ENCODE data around the gene JARID2.

Gene JARID2

DNA sequence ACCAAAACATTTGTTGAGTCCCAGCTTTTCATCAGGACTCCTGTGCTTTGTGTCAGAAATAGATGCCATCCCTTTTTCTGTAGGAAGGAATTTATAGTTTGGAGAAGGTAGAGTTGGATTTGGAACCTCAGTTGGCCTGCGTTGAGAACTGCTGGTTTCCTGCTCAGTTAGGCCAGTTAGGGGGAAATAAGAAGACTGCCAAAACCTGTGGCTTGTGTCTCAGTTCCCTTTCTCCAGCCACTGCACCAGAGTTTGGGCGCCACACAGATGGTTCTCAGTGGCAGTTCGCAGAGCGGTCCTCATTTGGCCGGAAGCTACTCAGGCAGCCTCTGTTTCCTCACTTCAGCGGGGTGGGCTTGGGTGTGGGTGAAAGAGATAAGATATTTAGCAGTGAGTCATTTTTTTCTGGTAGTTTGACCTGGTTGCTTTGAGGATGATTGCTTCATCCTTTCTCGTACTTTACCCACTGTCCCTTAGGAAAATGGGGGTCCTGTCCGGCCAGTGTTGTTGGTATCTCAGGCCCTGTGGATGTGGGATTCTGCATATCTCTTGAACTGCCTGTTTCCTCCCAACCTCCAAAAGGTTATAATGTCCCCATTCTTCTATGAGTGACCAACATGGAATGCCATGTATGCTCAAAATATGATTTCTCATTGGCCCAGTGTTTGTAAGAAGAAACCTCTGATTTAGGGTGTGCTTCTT, 53.7 kb downstream of the JARID2 start:
- in situ Hi-C loops (cut with MboI; ENCODE audit: low pct_unique_long_range_greater_than_20kb, low sequenced_read_pairs, unreplicated experiment): no loop called here
- DNase-seq (ENCODE audit: low spot score): peak; percentile 70
- TF ChIP-seq, protein P1, sequence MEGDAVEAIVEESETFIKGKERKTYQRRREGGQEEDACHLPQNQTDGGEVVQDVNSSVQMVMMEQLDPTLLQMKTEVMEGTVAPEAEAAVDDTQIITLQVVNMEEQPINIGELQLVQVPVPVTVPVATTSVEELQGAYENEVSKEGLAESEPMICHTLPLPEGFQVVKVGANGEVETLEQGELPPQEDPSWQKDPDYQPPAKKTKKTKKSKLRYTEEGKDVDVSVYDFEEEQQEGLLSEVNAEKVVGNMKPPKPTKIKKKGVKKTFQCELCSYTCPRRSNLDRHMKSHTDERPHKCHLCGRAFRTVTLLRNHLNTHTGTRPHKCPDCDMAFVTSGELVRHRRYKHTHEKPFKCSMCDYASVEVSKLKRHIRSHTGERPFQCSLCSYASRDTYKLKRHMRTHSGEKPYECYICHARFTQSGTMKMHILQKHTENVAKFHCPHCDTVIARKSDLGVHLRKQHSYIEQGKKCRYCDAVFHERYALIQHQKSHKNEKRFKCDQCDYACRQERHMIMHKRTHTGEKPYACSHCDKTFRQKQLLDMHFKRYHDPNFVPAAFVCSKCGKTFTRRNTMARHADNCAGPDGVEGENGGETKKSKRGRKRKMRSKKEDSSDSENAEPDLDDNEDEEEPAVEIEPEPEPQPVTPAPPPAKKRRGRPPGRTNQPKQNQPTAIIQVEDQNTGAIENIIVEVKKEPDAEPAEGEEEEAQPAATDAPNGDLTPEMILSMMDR (IDR thresholded peaks at IDR 0.05; ENCODE audit: extremely low read depth, insufficient read depth, missing control alignments): peak; percentile 12

DNA sequence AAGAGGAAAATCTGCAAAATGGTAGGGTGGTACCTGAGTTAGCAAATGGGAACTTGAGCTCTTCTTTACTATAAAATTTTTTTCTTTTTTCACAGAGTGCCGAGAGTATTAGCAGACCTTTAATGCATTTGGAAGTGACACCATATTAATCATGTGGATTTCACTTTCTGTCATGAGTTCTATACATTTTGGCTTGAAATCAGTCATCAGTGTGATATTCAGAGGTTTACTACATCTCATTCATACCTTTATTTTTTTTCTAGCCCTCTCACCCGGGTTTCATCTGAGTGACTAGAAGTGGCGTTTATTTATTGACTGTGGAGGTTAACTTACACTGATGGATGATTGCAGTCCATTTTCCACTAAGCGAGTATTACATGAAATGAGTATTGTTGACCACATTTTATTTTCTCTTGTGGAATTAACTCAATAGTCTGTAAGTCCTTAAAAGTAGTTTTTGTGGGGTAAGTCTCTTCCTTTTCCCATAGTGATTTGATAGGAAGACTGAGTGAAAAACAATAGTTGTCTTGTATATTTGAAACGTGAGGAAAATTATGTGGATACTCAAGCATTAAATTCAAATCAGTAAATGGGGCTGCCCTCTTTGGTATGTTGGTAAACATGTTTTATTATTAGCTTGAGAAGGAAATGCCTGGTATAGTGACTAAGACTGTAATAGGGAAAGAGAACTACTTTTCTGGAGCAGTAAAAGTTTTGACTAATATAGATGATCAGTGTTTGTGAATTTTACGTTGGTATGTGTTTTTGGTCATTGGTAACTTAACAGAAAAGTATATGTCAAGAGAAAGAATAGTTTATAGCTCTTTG, 55.5 kb downstream of the JARID2 start:
- TF ChIP-seq, protein P1 (IDR thresholded peaks at IDR 0.05; ENCODE audit: extremely low read depth, insufficient read depth, missing control alignments): no peak
- in situ Hi-C loops (cut with MboI; ENCODE audit: low pct_unique_long_range_greater_than_20kb, low sequenced_read_pairs, unreplicated experiment): no loop called here
- peak; percentile 63 for DNase-seq (ENCODE audit: low spot score)

DNA sequence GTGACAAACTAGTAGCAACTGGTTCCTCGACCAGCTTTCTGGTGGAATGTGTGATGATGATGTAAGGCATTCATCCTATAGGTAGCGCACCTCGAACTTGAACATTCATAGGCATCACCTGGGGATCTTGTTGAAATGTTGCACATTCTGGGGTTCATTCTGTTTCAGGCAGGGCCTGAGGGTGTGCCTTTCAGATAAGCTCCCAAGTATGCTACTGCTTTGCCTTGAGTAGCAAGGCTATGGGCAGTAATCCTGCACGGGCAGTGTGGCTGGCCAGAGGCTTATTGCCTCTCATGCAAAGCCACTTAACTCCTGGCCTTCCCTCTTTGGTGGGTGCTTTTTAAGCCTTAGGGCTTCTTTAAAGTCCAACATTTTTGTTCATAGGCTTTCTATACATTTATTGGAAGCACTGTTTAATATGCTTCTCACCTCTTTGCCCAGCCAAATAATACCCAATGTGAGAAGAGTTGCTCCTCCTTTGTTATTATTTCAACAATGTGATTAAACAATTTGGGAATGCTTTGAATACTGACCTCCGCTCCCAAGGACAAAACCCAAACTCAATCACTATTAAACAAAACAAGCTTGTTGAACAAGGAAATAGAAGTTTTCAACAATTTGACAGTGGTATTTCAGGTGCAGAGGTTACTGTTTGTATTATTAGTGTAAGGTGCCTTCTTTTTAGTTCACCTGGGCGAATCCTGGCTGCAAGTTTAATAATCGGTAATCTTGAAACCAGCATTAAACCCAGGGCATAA, 57.5 kb downstream of the JARID2 start:
- in situ Hi-C loops (cut with MboI; ENCODE audit: low pct_unique_long_range_greater_than_20kb, low sequenced_read_pairs, unreplicated experiment): no loop called here
- no peak for DNase-seq (ENCODE audit: low spot score)
- TF ChIP-seq, protein P1 (IDR thresholded peaks at IDR 0.05; ENCODE audit: extremely low read depth, insufficient read depth, missing control alignments): no peak

DNA sequence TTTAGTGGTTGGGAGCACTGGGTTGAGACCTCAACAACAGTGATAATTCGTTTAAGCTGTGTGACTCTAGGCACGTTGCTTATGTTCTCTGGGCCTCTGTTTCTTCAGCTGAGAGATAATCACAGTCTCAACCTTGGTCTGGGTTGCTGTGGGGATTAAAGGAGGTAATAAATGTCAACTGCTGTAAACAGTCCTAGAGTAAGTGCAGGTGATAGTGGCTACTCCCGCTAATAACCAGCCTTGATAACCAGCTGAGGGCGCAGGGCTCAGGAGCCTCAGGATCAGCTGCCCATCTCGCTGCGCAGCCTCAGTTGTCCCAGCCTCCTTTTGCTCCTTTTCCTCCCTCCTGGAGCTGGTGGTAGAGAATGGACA, 58.0 kb downstream of the JARID2 start:
- in situ Hi-C loops (cut with MboI; ENCODE audit: low pct_unique_long_range_greater_than_20kb, low sequenced_read_pairs, unreplicated experiment): no loop called here
- TF ChIP-seq, protein P1 (IDR thresholded peaks at IDR 0.05; ENCODE audit: extremely low read depth, insufficient read depth, missing control alignments): no peak
- DNase-seq (ENCODE audit: low spot score): no peak

DNA sequence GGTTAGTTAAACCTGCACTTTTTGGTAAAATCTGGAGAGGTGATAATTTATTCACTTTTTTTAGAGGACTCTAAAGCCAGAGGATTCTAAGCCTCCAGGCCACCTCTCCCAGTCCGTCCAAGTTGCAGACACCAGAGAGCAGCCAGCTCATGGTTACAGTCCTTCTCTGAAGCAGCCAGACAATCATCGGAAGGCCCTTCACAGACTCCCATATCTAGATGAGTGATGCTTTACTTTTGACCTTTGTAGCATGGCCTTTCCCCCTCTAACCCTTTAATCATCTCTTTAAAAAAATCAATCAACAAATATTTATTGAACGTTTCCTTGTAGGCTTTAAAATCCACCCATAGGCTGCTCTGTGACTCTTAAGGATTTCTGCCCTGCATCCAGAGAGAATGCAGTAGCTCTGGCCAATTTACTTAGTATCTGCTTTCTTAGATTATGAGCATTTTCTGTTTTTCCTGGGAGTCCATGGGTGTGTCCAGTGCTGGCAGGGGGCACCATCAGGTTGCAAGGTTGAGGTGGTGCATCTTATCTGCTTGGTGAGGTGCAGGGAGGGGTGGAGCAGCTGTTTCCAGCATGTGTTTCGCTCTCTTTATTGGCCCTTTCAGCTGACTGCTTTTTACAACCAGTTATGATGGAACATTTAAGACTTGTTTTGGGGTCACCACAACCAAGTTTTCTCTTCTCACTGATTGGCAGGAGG, 58.6 kb downstream of the JARID2 start:
- in situ Hi-C loops (cut with MboI; ENCODE audit: low pct_unique_long_range_greater_than_20kb, low sequenced_read_pairs, unreplicated experiment): no loop called here
- TF ChIP-seq, protein P1 (IDR thresholded peaks at IDR 0.05; ENCODE audit: extremely low read depth, insufficient read depth, missing control alignments): no peak
- DNase-seq (ENCODE audit: low spot score): no peak

DNA sequence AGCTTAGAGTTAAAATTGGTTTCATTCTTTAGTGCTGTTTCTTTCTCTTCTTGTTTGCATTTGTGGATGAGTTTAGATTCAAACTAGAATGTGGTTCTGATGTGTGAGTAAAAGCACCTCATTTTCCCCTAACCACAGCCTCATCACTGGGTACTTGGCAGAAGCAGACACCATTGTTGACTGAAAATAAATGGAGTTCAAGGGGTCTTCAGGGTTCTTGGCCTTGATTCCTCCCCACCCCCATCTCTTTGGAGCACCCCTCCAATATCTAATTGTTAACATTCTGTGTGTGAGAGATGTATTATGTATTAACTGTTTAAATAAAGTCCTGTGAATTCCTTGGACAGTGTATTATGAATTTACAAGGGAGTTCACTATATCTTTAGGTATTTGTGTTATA, 59.6 kb downstream of the JARID2 start:
- DNase-seq (ENCODE audit: low spot score): no peak
- TF ChIP-seq, protein P1 (IDR thresholded peaks at IDR 0.05; ENCODE audit: extremely low read depth, insufficient read depth, missing control alignments): no peak
- in situ Hi-C loops (cut with MboI; ENCODE audit: low pct_unique_long_range_greater_than_20kb, low sequenced_read_pairs, unreplicated experiment): no loop called here
